Diencephalon (tissue), 1 donor: ENCODE results near the gene PAF1. TPM values are rescaled to one million over a fixed set of nuclear protein-coding genes. Genes with fewer than 3 reads are reported as not detected.

Experiments
- small RNA-seq: library from RNA; depleted of rRNA; stranded (forward); fragments of <200 nt; gene quantifications from one replicate; pipeline ENCODE3, GENCODE V24; 2014
- total RNA-seq: library from RNA; depleted of rRNA; stranded (reverse); fragments of >200 nt; gene quantifications from one replicate; pipeline ENCODE4 v1.2.3, GENCODE V29; 2014

PAF1 gene
- 31.4 TPM for total RNA-seq

DNA sequence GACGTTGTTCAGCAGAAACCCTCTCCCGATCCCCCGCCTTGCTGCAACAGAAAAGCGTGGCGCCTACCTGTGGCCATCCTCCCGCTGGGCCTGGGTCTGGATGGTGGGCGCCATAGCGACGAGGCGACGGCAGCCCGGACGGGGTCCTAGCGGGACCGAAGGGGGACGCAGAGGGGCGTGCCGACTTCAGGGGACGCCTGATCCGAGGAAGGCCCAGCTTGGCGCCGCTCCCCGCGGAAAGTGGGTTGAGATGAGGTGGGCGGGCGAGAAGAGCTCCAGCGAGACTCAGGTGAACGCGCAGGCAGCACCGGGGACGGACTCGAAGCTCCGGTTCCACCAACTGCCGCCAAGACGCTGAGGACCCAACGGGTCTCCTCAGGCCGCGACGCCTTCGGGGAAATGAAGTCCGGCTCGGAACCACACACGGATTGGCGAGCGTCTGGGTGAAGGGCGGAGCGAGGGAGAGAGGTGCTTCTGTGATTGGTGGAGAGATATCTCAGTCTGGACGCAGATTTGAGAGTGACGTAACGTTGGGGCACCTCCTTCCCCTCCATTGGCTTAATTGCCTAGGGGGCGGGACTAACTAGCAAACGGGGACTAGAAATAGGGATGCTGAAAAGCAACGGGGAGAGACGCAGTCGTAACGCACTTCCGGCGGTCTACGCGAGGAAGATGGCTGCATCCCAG lies at the start of gene PAF1, which contains the start of gene MED29:
Gene PAF1, minus strand, starts transcription at position 356 of the 687 bp plus-strand sequence. Its CDS starts 242 bp downstream, at position 114.
Gene MED29, plus strand, starts transcription at position 628 of the 687 bp plus-strand sequence. Its CDS starts 45 bp downstream, at position 673.

DNA sequence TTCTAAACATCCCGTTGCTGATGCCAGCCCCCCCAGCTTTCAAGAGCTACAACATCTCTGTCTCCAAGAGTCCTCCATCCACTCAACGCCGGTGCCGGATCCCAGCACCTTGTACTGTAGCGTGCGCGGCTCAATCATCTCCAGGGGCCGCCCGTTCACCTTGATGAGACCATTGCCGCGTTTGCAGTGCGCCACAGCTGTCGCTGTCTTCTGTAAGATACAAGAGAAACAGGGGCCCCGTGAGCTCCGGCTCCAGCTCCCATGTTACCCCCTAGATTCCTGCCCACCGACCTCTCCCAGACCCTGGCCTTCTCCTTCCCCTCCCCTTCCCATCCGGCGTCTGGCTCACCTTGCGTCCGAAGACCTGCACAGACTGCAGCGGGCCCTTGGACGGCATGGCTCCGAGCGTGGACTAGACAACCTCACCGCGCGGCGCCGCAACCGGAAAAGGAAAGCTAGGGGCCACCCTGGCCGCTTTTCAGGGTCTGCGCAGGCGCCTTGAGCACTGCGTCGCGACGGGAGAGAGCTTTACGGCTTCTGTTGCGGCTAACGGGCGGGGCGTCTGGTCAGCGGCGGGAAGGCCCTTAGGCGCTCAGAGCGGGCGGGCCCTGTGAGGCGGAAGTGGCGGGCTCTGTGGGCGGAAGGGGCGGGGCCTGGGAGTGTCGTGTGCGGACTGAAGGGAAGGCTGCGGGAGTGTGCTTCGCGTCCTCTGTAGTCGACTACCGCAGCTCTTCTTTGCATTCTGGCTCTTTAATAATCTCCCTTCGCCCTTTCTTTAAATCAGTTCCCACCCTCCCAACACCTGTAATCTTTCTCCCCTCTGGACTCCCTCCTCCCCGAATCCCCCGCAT lies 44.8 kb upstream of the PAF1 start, which contains the start of gene RPS16:
Gene RPS16, minus strand, starts transcription at position 451 of the 851 bp plus-strand sequence. Its CDS starts 54 bp downstream, at position 397.

DNA sequence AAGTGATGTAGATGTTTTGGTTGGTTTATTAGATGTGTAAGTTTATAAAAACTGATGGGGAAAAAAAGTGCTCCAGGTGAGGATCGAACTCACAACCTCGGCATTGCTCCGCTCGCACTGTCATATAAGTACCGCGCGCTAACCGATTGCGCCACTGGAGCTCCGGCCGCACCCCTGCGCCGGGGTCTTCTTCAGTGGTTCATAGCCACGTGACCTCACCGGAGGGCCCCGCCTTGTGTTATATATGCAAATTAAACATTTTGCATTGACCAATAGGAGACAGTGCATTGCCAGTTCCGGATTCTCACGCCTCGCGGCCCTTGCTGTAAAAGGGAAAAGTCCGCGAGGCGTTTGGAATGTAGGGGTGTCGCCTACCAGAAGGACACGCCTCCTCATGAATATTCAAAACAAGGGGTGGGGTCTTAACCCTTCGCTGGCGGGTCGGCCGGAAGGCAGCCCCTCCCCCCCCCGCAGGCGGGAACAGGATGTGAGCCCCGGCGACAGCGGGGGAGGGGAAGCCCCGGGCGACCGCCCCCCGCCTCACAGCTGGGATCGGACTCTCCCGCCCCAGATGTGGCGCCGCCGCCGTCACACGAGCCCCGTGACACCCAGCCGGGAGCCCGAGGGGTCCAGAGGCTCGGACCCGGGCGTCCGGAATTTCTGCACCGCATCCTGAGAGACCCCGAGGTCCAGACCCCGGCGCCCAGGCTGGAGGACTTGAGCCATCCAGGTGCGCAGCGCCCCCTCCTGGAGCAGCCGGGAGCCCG lies 21.4 kb upstream of the PAF1 start, which contains the start of gene PLEKHG2:
Gene PLEKHG2, plus strand, starts transcription at position 570 of the 767 bp plus-strand sequence. CDS start 1,418 bp downstream, outside the sequence.

DNA sequence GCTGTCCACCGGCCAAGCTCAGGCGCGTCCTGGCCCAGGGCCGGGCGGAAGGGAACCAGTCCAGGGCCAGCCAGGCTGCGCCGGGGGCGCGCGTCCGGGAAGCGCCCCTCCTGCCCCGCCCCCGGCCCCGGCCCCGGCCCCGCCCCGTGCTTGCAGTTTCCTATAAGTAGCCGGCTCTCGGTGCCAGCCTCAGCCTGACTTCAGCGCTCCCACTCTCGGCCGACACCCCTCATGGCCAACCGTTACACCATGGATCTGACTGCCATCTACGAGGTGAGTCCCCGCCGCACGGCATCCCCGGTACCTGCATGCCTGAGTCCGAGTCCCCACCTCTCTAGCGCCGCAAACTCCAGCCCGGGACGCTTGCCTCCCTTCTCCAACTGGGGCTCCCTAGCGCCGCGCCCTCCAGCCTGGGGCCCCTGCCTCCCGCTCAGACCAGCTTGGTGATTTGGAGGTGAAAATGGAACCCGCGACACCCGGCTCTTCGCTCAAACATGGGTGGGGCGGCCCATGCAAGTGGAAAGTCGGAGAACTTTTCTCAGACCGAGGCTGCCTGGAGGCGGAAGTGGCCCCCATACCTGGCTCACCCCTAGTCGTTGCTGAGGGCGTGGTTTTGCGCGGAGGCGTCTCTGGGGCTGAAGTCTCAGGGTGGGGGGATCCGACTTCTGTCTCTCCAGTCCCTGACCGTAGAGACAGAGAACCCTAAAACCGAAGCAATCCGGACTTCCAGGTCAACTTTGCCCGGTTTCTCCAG lies 15.9 kb upstream of the PAF1 start, which contains the start of gene ZFP36:
Gene ZFP36, plus strand, starts transcription at position 192 of the 754 bp plus-strand sequence. Its CDS starts 58 bp downstream, at position 250.

DNA sequence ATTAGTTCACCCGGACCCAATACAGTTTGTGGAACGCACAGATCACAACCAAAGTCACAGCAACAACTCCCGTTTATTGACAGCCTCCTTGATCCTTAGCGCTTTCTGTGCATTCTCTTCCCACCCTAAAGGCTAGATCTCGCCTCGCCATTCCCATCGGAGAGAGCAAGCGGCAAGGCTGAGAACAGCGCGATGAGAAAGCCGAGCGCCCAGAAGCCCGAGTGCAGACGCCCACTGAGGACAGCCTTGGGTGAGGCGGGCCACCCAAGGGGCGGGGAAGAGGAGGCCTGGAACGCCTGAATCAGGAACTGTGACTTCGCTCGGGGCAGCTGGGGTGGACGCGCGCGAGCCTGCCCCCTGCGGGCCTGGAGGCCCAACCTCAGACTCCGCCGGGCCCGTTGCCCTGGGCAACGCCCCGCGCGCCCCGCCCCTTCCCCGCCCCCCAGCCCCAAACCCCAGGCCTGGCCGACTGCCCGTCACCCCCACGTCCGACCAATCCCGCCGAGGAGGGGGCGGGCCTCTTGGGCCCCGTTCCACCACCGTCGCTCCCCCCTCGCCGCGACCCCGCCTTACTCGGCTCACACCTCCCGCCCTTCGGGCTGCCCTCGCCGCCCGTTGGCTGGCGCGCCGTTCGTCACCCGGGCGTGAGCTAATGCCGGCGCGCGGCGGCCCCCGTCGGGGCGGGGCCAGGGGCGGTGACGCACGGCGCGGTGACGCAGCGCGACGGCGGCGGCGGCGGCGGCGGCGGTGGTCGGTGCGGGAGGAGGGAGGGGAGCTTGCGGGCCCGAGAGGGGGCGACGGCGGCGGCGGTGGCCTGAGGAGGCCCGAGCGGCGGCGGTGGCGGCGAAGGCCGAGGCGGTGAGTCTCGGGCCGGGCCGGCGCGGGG lies 48.9 kb downstream of the PAF1 start, which contains the start of gene SAMD4B:
Gene SAMD4B, plus strand, starts transcription at position 703 of the 886 bp plus-strand sequence. CDS start 14,473 bp downstream, outside the sequence.

Small RNAs within 50 kb of the gene (small RNA-seq; reads per million reads assigned to genes)
- gene AC011445.2 (not detected), gene MIR4530 (not detected), gene RN7SL566P (not detected)

Other genes with a start within 250 kb of the PAF1 start
- 0.23 TPM for gene NCCRP1, start 194.1 kb downstream of the PAF1 start, total RNA-seq
- not detected for gene SYCN, start 186.8 kb downstream of the PAF1 start, total RNA-seq
- gene IFNL3, start 146.1 kb downstream of the PAF1 start, total RNA-seq, result not detected
- gene IFNL4, start 142.2 kb downstream of the PAF1 start, total RNA-seq, result not detected
- not detected for gene IFNL2, start 122.7 kb downstream of the PAF1 start, total RNA-seq
- gene IFNL1, start 94.7 kb downstream of the PAF1 start, total RNA-seq, result not detected
- 10.6 TPM for gene LRFN1, start 70.2 kb downstream of the PAF1 start, total RNA-seq
- gene GMFG, start 55.1 kb downstream of the PAF1 start, total RNA-seq, result 3.5 TPM
- 23.1 TPM for gene SAMD4B, start 48.7 kb downstream of the PAF1 start, total RNA-seq
- gene MED29, start 272 bp upstream of the PAF1 start, total RNA-seq, result 24.5 TPM
- gene ZFP36, start 15.7 kb upstream of the PAF1 start, total RNA-seq, result 1.8 TPM
- gene PLEKHG2, start 21.6 kb upstream of the PAF1 start, total RNA-seq, result 19.8 TPM
- gene RPS16, start 44.8 kb upstream of the PAF1 start, total RNA-seq, result 146 TPM
- gene SUPT5H, start 54.5 kb upstream of the PAF1 start, total RNA-seq, result 54.4 TPM
- gene TIMM50, start 89.7 kb upstream of the PAF1 start, total RNA-seq, result 48.9 TPM
- 17.5 TPM for gene DLL3, start 107.8 kb upstream of the PAF1 start, total RNA-seq
- not detected for gene SELENOV, start 124.0 kb upstream of the PAF1 start, total RNA-seq
- 23.1 TPM for gene EID2B, start 141.7 kb upstream of the PAF1 start, total RNA-seq
- 24.0 TPM for gene EID2, start 149.1 kb upstream of the PAF1 start, total RNA-seq
- gene LGALS13, start 211.4 kb upstream of the PAF1 start, total RNA-seq, result not detected